OCI-M1 (cell line): ENCODE results near the gene SEMA6B.

ENCODE experiments used
- DNase-seq: peaks from one replicate; lab custom pipeline; 2025; lab: John Stamatoyannopoulos, UW

SEMA6B gene

GRCh38 chr19:4587527-4587926 is 28.0 kb upstream of the SEMA6B start:
- DNase-seq: no peak

- no peak for DNase-seq
Measured at GRCh38 chr19:4586691-4587090, 27.2 kb upstream of the SEMA6B start.

- no peak for DNase-seq
Measured at GRCh38 chr19:4586245-4586644, 26.8 kb upstream of the SEMA6B start.

- no peak for DNase-seq
Measured at GRCh38 chr19:4585556-4585955, 26.1 kb upstream of the SEMA6B start.

GRCh38 chr19:4584670-4585460 is 25.4 kb upstream of the SEMA6B start:
- DNase-seq: no peak

- peak; percentile 55 for DNase-seq
Measured at GRCh38 chr19:4583961-4584669, 24.6 kb upstream of the SEMA6B start.

- no peak for DNase-seq
Measured at GRCh38 chr19:4582980-4583842, 23.7 kb upstream of the SEMA6B start.

- peak; percentile 67 for DNase-seq
Measured at GRCh38 chr19:4581666-4582553, 22.4 kb upstream of the SEMA6B start.

GRCh38 chr19:4580961-4581665 is 21.6 kb upstream of the SEMA6B start:
- no peak for DNase-seq

- no peak for DNase-seq
Measured at GRCh38 chr19:4580021-4580901, 20.8 kb upstream of the SEMA6B start.

GRCh38 chr19:4579389-4579788 is 19.9 kb upstream of the SEMA6B start:
- DNase-seq: no peak

GRCh38 chr19:4578552-4579248 is 19.2 kb upstream of the SEMA6B start:
- DNase-seq: no peak

GRCh38 chr19:4577020-4577782 is 17.7 kb upstream of the SEMA6B start:
- DNase-seq: peak; percentile 44

- peak; percentile 86 for DNase-seq
Measured at GRCh38 chr19:4576016-4576933, 16.8 kb upstream of the SEMA6B start.

- DNase-seq: no peak
Measured at GRCh38 chr19:4575267-4576015, 16.0 kb upstream of the SEMA6B start.

GRCh38 chr19:4573682-4574081 is 14.2 kb upstream of the SEMA6B start:
- no peak for DNase-seq
